Mesenchymal stem cell (in vitro differentiated cells and primary cell): Measurements from ENCODE around the gene ICA1L.
A peak's percentile ranks its signal among the peaks of the same experiment; 100 is the strongest.
"Not testable (repeated sequence)": the region's sequence is repeated elsewhere in the genome, so short reads cannot be mapped to it uniquely, and the experiment has no call there.

Source experiments
- DNase-seq: peaks from one replicate; pipeline ENCODE4 v3.0.0-alpha.2; 2013
- H2AFZ ChIP-seq: one replicate; pipeline ENCODE4 v1.6.1; 2013; ENCODE audit warnings: low read depth, mild to moderate bottlenecking, control low read depth, inconsistent platforms, low read length, moderate library complexity
- H2AK5ac ChIP-seq: 2 replicates; pipeline ENCODE4 v1.6.1; 2013; ENCODE audit warnings: low read length, moderate library complexity, mild to moderate bottlenecking, inconsistent platforms; ENCODE audit not compliant: severe bottlenecking
- H2BK120ac ChIP-seq: one replicate; pipeline ENCODE4 v1.6.1; 2013; ENCODE audit warnings: low read depth, mild to moderate bottlenecking, inconsistent platforms, low read length, moderate library complexity
- H2BK12ac ChIP-seq, 2 experiments: one replicate each; pipeline ENCODE4 v1.6.1; 2013; ENCODE audit warnings: inconsistent platforms in 2 of 2, low read length in 2 of 2, mild to moderate bottlenecking in 2 of 2, moderate library complexity in 2 of 2, control low read depth in 1 of 2
- H2BK15ac ChIP-seq: one replicate; pipeline ENCODE4 v1.6.1; 2013; ENCODE audit warnings: mild to moderate bottlenecking, low read depth, inconsistent platforms; ENCODE audit not compliant: poor library complexity, severe bottlenecking
- H2BK5ac ChIP-seq: 2 replicates; pipeline ENCODE4 v1.6.1; 2013; ENCODE audit warnings: low read depth, mild to moderate bottlenecking, low read length, control low read depth, inconsistent platforms; ENCODE audit not compliant: poor library complexity, severe bottlenecking
- H3K14ac ChIP-seq, 2 experiments: one replicate each; pipeline ENCODE4 v1.6.1; 2013; ENCODE audit warnings: inconsistent platforms in 2 of 2, low read length in 2 of 2, control low read depth in 1 of 2, mild to moderate bottlenecking in 1 of 2, moderate library complexity in 1 of 2
- H3K18ac ChIP-seq, 2 experiments: one replicate each; pipeline ENCODE4 v1.6.1; 2013; ENCODE audit warnings: inconsistent platforms in 2 of 2, low read length in 2 of 2, control low read depth in 1 of 2, low read depth in 1 of 2, mild to moderate bottlenecking in 1 of 2
- H3K23ac ChIP-seq, 2 experiments: one replicate each; pipeline ENCODE4 v1.6.1; 2013; ENCODE audit warnings: inconsistent platforms in 2 of 2, low read length in 2 of 2, mild to moderate bottlenecking in 2 of 2, moderate library complexity in 2 of 2, control low read depth in 1 of 2
- H3K27ac ChIP-seq: 2 replicates; pipeline ENCODE4 v1.5.1; 2013; ENCODE audit warnings: mild to moderate bottlenecking, moderate library complexity, low read length, control low read depth, inconsistent platforms; ENCODE audit not compliant: poor library complexity, severe bottlenecking
- H3K27me3 ChIP-seq, 2 experiments: 2 replicates each; pipeline versions ENCODE4 v1.6.1 to v1.7.0; 2013; ENCODE audit warnings: low read length in 2 of 2, mild to moderate bottlenecking in 2 of 2, moderate library complexity in 2 of 2, control low read depth in 1 of 2, inconsistent platforms in 1 of 2; ENCODE audit not compliant: control insufficient read depth in 1 of 2, insufficient read depth in 1 of 2
- H3K36me3 ChIP-seq, 2 experiments: 2 replicates each; pipeline versions ENCODE4 v1.6.1 to v1.7.0; 2013; ENCODE audit warnings: low read length in 2 of 2, control low read depth in 1 of 2, inconsistent platforms in 1 of 2, low read depth in 1 of 2, mild to moderate bottlenecking in 1 of 2; ENCODE audit not compliant: insufficient read depth in 2 of 2, control insufficient read depth in 1 of 2
- H3K4ac ChIP-seq, 2 experiments: one replicate each; pipeline ENCODE4 v1.6.1; 2013; ENCODE audit warnings: inconsistent platforms in 2 of 2, low read length in 2 of 2, mild to moderate bottlenecking in 2 of 2, moderate library complexity in 2 of 2, control low read depth in 1 of 2, low read depth in 1 of 2
- H3K4me1 ChIP-seq: 2 replicates; pipeline ENCODE4 v1.6.1; 2013; ENCODE audit warnings: low read depth, low read length, control low read depth; ENCODE audit not compliant: control insufficient read depth, insufficient read depth
- H3K4me2 ChIP-seq: 2 replicates; pipeline ENCODE4 v1.6.1; 2013; ENCODE audit warnings: low read length, mild to moderate bottlenecking, inconsistent platforms; ENCODE audit not compliant: poor library complexity, severe bottlenecking
- H3K4me3 ChIP-seq, 2 experiments: 2 replicates each; pipeline versions ENCODE4 v1.5.1 to v1.7.0; 2013; ENCODE audit warnings: low read length in 2 of 2, mild to moderate bottlenecking in 2 of 2, control low read depth in 1 of 2, low read depth in 1 of 2; ENCODE audit not compliant: insufficient read depth in 1 of 2
- H3K79me1 ChIP-seq: replicated peaks from 2 replicates; pipeline ENCODE4 v1.6.1; 2013; ENCODE audit warnings: mild to moderate bottlenecking, control low read depth, low read length, inconsistent platforms; ENCODE audit not compliant: poor library complexity, severe bottlenecking
- H3K9ac ChIP-seq: 2 replicates; pipeline ENCODE4 v1.7.0; 2013; ENCODE audit warnings: mild to moderate bottlenecking, low read length, moderate library complexity
- H3K9me3 ChIP-seq: 2 replicates; pipeline ENCODE4 v1.7.0; 2013; ENCODE audit warnings: mild to moderate bottlenecking, low read length; ENCODE audit not compliant: control insufficient read depth
- H4K8ac ChIP-seq: one replicate; pipeline ENCODE4 v1.6.1; 2013; ENCODE audit warnings: inconsistent platforms, mild to moderate bottlenecking, low read length, moderate library complexity
- H4K91ac ChIP-seq: one replicate; pipeline ENCODE4 v1.6.1; 2013; ENCODE audit warnings: mild to moderate bottlenecking, low read length, inconsistent platforms
- WGBS: methylation state at CpG from one replicate; pipeline ENCODE4 v1.1.7; 2013; ENCODE audit warnings: mixed read lengths; 5-methylcytosine and 5-hydroxymethylcytosine counted together

The ICA1L gene

DNA sequence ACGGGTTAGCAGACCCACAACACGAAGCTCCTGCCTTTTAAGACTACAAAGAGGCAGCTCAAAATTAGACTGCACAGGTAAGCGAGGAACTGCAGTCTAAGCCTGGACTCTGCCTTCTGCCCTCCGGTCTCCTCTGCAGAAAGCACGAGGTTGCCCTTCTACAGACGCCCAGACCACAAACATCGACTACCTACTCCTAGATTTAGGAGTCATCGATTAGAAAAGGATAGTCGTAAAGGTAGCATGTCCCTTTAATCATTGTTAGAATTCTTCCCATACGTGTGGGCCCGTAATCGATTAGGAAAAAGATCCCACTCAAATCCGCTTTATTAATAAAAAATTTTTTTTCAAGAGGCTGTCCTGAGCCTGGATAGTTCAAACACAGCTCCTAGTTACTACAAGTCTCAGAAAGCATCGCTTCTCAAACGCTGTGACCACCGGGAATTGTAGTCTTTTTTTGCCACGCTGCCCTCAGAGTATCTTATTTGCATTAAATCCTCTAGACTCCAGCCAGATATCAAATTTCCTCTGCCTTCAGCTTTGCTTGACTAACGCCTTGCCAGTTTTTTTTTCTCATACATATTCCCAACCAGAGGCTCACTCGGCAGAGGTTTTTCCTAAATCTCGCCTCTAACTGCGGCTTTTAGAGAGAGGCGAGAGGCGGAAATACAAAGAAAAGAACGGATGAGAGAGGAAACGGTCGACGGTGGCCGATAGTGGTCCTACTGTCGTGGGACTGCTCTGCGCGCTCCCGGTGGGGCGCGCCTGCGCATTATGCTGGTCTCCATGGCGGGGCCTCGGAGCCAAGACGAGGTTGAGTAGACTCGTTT, 40.2 kb upstream of the ICA1L start, which contains the start of the genes CARF and WDR12:
Gene CARF (plus strand): TSS at position 764 of the 830 bp plus-strand sequence. CDS start 29,628 bp downstream, outside the sequence.
Gene WDR12 (minus strand): TSS at position 162 of the 830 bp plus-strand sequence. CDS start 197 bp downstream, outside the sequence.
- H3K79me1 ChIP-seq, result peaks cover 3% of the 10 kb centered on the region
- H3K27me3 ChIP-seq, result no peaks in the 10 kb centered on the region
- no peaks in the 10 kb centered on the region for H3K9me3 ChIP-seq
- no peak within 1 kb of the TSS for H4K91ac ChIP-seq
- H2BK15ac ChIP-seq, result no peak within 1 kb of the TSS
- no peak within 1 kb of the TSS for H2BK120ac ChIP-seq
- H3K4me2 ChIP-seq, result peak within 1 kb of the TSS; percentile 75
- peak within 1 kb of the TSS; percentile 100 for H3K27ac ChIP-seq
- no peak within 1 kb of the TSS for H2AK5ac ChIP-seq
- peak within 1 kb of the TSS in 1 of 2 experiments; percentile 50 for H3K14ac ChIP-seq
- peak within 1 kb of the TSS; percentile 97 for H3K9ac ChIP-seq
- peak within 1 kb of the TSS; percentile 81 for H2AFZ ChIP-seq
- H3K4me1 ChIP-seq, result peaks cover 3% of the 10 kb centered on the region
- H3K4me3 ChIP-seq, result peak within 1 kb of the TSS; percentile 69 to 99
- peaks cover 0 to 4% of the 10 kb centered on the region in 2 experiments for H3K36me3 ChIP-seq
- peak within 1 kb of the TSS; percentile 92 for H2BK5ac ChIP-seq
- peak within 1 kb of the TSS in 1 of 2 experiments; percentile 91 for H3K4ac ChIP-seq
- DNase-seq, result peak; percentile 97
- H3K18ac ChIP-seq, result peak within 1 kb of the TSS; percentile 78 to 89
- WGBS, result under 1% methylated on average over 27 of the region's 39 CpGs
- H4K8ac ChIP-seq, result no peak within 1 kb of the TSS
- no peak within 1 kb of the TSS for H2BK12ac ChIP-seq
- peak within 1 kb of the TSS in 1 of 2 experiments; percentile 94 for H3K23ac ChIP-seq

- Histone ChIP-seq H3K79me1 (peaks cover 6% of the 10 kb centered on the region), H3K36me3 (peaks cover 0 to 8% of the 10 kb centered on the region in 2 experiments), H3K4ac (peak overlapping the region in 1 of 2 experiments; percentile 67), H2AK5ac (no peak overlapping the region), H3K4me2 (peak overlapping the region; percentile 75), H2BK12ac (no peak overlapping the region), H3K9me3 (no peaks in the 10 kb centered on the region), H3K14ac (peak overlapping the region in 1 of 2 experiments; percentile 50), H3K23ac (peak overlapping the region in 1 of 2 experiments; percentile 94), H4K8ac (no peak overlapping the region), H2BK120ac (no peak overlapping the region), H2AFZ (peak overlapping the region; percentile 81), H2BK5ac (no peak overlapping the region), H3K27me3 (no peaks in the 10 kb centered on the region), H3K4me3 (peak overlapping the region; percentile 69 to 99), H3K18ac (peak overlapping the region in 1 of 2 experiments; percentile 78), H2BK15ac (no peak overlapping the region), H3K4me1 (peaks cover 3% of the 10 kb centered on the region), H4K91ac (no peak overlapping the region), H3K9ac (peak overlapping the region; percentile 97), H3K27ac (peak overlapping the region; percentile 100)
- 0% methylated on average over 8 of the region's 8 CpGs for WGBS
- DNase-seq, result no peak
These were observed 39.6 kb upstream of the ICA1L start for GRCh38 chr2:202911203-202911511.

- Histone ChIP-seq H2BK12ac (no peak overlapping the region), H2BK120ac (no peak overlapping the region), H3K14ac (no peak overlapping the region), H3K9ac (peak overlapping the region; percentile 97), H4K8ac (no peak overlapping the region), H2AFZ (no peak overlapping the region), H2AK5ac (no peak overlapping the region), H3K18ac (no peak overlapping the region), H3K4ac (no peak overlapping the region), H3K9me3 (no peaks in the 10 kb centered on the region), H3K36me3 (peaks cover 0 to 13% of the 10 kb centered on the region in 2 experiments), H3K79me1 (peaks cover 6% of the 10 kb centered on the region), H3K4me3 (peak overlapping the region in 1 of 2 experiments; percentile 99), H3K23ac (no peak overlapping the region), H3K27ac (no peak overlapping the region), H3K4me2 (peak overlapping the region; percentile 22), H2BK15ac (no peak overlapping the region), H3K27me3 (no peaks in the 10 kb centered on the region), H4K91ac (no peak overlapping the region), H2BK5ac (no peak overlapping the region), H3K4me1 (peaks cover 3% of the 10 kb centered on the region)
- no peak for DNase-seq
- 0% methylated on average over 1 of the region's 3 CpGs for WGBS
These were observed 39.1 kb upstream of the ICA1L start for GRCh38 chr2:202910698-202911097.

GRCh38 chr2:202910250-202910649, 38.7 kb upstream of the ICA1L start:
- H3K14ac ChIP-seq, H3K27me3 ChIP-seq, DNase-seq, H2BK15ac ChIP-seq, H3K4me1 ChIP-seq, H3K27ac ChIP-seq, H3K4ac ChIP-seq, H4K8ac ChIP-seq, H2AFZ ChIP-seq, H2AK5ac ChIP-seq, H3K18ac ChIP-seq, H3K23ac ChIP-seq, H2BK12ac ChIP-seq, H3K4me2 ChIP-seq, H2BK120ac ChIP-seq, H2BK5ac ChIP-seq, H3K79me1 ChIP-seq, H4K91ac ChIP-seq, H3K9me3 ChIP-seq: not testable (repeated sequence)
- Histone ChIP-seq H3K36me3 (peaks cover under 1 to 17% of the 10 kb centered on the region in 2 experiments), H3K4me3 (peak overlapping the region in 1 of 2 experiments; percentile 99), H3K9ac (peak overlapping the region; percentile 97)
- WGBS, result 96% methylated on average over 5 of the region's 5 CpGs
